GM18873 (cell line): Measurements from ENCODE around the gene RBM38.

Source experiments
- ATAC-seq: cut with Tn5 transposase; IDR thresholded peaks from one replicate; pipeline ENCODE4 v1.9.1; 2021; ENCODE audit warnings: mild to moderate bottlenecking, moderate library complexity, moderate number of reproducible peaks; ENCODE audit not compliant: unreplicated experiment, low FRiP score

Gene RBM38

GRCh38 chr20:57389695-57390603 is 1.2 kb upstream of the RBM38 start:
- ATAC-seq, result no peak

GRCh38 chr20:57391439-57392301 is 474 bp downstream of the RBM38 start:
- no peak for ATAC-seq

GRCh38 chr20:57392512-57393271 is 1.5 kb downstream of the RBM38 start:
- ATAC-seq, result no peak

DNA sequence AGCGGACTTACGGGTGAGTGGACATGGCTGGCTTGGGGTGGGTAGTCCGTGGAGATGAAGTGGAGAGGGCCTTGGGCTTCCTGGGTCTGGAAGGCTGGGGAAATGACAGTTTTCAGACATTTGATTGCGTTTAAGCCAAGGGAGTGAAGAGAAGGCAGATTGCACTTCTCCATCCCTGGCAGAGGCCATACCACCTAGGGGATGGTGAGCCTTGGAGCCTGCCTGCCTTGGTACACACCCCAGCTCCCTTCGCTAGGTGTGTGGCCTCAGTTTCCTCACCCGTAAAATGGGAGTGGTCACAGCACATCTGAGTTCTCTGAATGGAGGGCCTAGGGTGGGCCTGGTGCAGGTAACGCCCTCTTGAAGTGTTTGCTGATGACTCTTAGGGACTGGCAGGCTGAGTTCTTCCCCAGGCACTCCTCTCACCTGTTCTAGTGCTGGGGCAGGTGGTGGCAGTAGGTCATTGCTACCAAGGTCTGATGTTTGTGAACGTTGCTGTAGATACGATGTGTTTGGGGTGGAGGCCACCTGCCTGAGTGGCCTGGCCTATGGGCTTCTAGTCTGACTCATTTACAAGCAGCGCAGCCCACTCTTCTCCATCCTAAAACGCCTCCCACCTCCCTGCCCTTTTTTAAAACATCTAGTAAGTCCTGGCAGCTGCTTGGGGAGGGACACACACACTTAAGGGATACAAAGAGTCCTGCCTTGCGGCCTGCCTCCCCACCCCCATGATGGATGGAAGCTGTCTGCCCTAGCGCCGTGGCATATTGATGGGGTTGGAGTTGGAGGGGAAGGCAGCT is 2.3 kb downstream of the RBM38 start:
- ATAC-seq, result no peak

GRCh38 chr20:57394121-57395082 is 3.2 kb downstream of the RBM38 start:
- no peak for ATAC-seq

- no peak for ATAC-seq
These were observed 4.1 kb downstream of the RBM38 start for GRCh38 chr20:57395111-57395966.

GRCh38 chr20:57396212-57396983 is 5.2 kb downstream of the RBM38 start:
- ATAC-seq, result no peak

- ATAC-seq, result no peak
These were observed 5.9 kb downstream of the RBM38 start for GRCh38 chr20:57396984-57397692.

DNA sequence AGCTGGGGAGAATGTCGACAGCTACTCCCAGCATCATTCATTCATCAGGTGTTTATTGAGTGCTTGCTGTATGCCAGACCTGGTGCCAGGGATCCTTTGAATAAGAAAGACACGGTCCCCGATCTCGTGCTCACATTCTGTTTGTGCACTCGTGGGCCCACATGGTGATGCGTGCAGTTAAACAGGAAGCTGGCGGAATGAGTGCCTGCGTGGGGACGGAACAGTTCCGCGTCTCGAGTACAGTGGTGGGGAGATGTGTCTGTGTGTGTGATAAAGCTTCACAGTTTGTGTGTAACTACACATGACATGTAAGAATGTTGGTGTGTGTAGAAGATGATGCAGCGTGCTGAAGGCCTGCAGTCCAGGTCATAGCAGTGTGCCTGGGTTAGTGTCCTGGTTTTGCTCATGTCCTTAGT is 6.5 kb downstream of the RBM38 start:
- ATAC-seq, result no peak

DNA sequence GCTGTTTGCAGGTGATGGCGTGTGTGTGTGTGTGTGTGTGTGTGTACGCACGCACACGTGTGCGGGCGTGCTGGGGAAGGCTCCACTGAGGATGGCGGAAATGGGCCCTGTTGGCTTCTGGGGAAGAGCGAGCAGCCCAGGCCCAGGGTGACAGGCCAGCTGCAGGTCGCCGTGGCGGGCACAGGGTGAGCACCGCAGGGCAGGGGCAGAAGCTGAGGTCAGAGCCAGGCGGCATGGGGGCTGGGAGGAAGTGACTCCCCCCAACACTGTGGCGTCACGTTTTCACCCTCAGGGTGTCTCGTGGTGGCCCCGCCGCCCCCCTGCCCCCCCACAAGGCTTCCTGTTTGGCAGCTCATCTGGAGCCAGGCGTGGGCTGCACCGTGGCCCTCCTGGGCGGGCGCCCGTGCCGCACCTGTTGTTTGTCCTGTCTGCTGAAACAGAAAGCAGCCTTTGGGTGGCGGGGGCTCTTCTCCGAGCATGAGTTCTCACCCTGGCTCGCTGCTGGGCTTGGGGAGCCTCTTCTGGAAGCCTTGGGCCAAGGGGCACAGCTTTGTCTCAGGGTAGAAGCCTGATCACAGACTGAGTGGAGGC is 7.1 kb downstream of the RBM38 start:
- peak; percentile 60 for ATAC-seq

- ATAC-seq, result no peak
These were observed 7.8 kb downstream of the RBM38 start for GRCh38 chr20:57398901-57399535.

DNA sequence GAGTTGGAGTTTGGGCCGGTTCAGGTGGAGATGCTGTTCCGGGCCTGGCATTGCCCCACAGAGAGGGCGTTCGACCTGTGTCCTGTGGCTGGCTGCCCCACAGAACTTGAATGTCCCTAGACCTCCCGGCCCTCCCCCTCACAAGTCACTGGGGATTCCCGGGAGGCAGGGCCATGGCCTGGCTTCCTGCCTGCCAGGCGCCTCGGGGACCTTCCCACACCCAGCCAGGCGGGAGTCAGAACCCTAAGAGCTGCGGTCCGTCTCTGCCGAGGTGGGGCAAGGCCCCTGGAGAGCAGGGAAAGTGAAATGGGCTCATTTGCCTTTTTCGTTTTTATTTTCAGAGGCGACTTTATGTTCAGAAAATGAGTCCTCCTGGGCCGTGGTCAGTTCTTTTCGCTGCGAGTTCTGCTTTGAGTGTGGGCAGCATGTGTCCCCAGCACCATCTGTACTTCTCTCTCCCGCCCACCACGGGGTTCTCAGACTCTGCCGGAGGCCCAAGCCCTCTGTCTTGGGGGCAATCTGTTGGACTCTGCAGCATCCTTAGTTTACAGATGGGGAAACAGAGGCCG is 8.5 kb downstream of the RBM38 start:
- ATAC-seq, result peak; percentile 48

DNA sequence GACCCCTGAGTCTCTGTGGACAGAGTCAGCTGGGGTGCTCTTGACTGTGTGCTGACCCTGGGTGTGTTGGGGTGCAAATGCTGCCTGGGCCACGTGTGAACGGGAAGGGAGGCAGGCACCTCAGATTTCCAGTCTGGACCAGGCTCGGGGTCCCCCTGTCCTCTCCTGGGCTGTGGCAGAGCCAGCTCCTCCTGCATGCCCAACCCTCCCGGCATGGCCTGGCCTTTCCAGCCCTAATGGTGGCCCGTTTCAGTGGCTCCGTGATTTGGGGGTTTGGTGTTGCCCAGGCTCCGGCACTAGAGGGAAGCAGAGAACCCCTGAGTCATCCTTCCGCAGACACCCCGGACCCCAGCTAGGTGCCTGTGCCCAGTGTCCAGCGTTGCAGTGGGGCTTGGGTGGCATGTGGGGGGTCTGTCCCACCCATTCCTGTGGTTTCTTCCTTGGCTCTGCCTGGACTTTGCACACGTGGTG is 9.1 kb downstream of the RBM38 start:
- no peak for ATAC-seq

DNA sequence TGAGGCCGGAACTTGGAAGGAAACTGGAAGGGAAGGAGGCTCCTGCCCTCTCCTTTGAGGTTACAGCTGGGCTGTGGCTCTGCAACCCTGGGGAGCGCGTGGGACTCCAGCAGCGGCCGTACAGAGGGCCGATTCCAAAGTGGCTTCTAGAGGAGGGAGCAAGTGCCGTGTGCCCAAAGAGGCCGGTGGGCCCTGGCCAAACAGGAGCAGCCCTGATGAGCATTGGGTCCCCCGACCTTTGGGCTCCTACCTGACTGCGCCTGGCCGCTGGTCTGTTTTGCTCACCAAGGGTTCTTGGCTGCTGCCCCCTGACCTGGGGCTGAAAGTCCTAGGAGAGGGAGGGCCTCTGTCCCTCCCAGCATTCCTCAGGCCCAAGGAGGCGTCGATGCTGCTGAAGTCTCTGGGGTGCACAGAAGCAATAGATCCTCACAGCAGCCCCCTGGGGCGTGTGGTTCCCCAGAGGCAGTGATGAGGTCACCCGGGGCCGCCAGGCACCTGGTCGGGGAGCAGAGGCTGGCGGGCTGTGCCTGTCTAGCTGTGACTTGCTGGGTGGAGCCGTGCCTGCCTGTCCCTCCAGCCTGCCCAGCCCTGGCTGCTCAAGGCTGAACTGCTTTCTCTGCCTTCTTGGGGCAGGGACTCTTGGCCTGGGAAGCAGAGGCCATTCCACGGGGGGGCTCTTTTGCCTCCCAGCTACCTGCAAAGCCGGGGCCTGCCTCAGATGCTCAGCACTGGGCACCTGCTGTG is 9.8 kb downstream of the RBM38 start:
- no peak for ATAC-seq

GRCh38 chr20:57401565-57401918 is 10.3 kb downstream of the RBM38 start:
- no peak for ATAC-seq
